GM21381 (cell line): ENCODE results near the gene CNTN4.

Experiments
- ATAC-seq: cut with Tn5 transposase; IDR thresholded peaks from one replicate; pipeline ENCODE4 v1.9.1; 2021; ENCODE audit warnings: mild to moderate bottlenecking, moderate library complexity; ENCODE audit not compliant: unreplicated experiment

CNTN4 gene

GRCh38 chr3:3015185-3016089, 916.8 kb downstream of the CNTN4 start:
- no peak for ATAC-seq

- no peak for ATAC-seq
These were observed 917.6 kb downstream of the CNTN4 start for GRCh38 chr3:3016226-3016625.

- no peak for ATAC-seq
These were observed 921.5 kb downstream of the CNTN4 start for GRCh38 chr3:3020209-3020608.

- ATAC-seq: no peak
These were observed 924.6 kb downstream of the CNTN4 start for GRCh38 chr3:3023111-3023745.

GRCh38 chr3:3027976-3028567, 929.4 kb downstream of the CNTN4 start:
- peak; percentile 90 for ATAC-seq

- no peak for ATAC-seq
These were observed 932.7 kb downstream of the CNTN4 start for GRCh38 chr3:3031326-3031725.

- no peak for ATAC-seq
These were observed 938.5 kb downstream of the CNTN4 start for GRCh38 chr3:3037156-3037555.

- no peak for ATAC-seq
These were observed 939.7 kb downstream of the CNTN4 start for GRCh38 chr3:3038201-3038991.

- ATAC-seq: no peak
These were observed 955.3 kb downstream of the CNTN4 start for GRCh38 chr3:3053974-3054373.

GRCh38 chr3:3059645-3060044, 961.0 kb downstream of the CNTN4 start:
- no peak for ATAC-seq

- no peak for ATAC-seq
These were observed 965.6 kb downstream of the CNTN4 start for GRCh38 chr3:3064297-3064696.

GRCh38 chr3:3065876-3066275, 967.2 kb downstream of the CNTN4 start:
- no peak for ATAC-seq

GRCh38 chr3:3066378-3066777, 967.7 kb downstream of the CNTN4 start:
- no peak for ATAC-seq

- no peak for ATAC-seq
These were observed 968.2 kb downstream of the CNTN4 start for GRCh38 chr3:3066910-3067309.

- no peak for ATAC-seq
These were observed 969.8 kb downstream of the CNTN4 start for GRCh38 chr3:3068358-3068881.

GRCh38 chr3:3069723-3070122, 971.1 kb downstream of the CNTN4 start:
- no peak for ATAC-seq

- ATAC-seq: no peak
These were observed 972.5 kb downstream of the CNTN4 start for GRCh38 chr3:3071136-3071535.

- ATAC-seq: peak; percentile 68
These were observed 976.0 kb downstream of the CNTN4 start for GRCh38 chr3:3074551-3075257.

GRCh38 chr3:3080309-3080708, 981.6 kb downstream of the CNTN4 start:
- ATAC-seq: no peak
